Skeletal muscle satellite cell (primary cell): ENCODE data around the gene ECSCR. TPM values are rescaled to one million over a fixed set of nuclear protein-coding genes. Genes with fewer than 3 reads are reported as not detected.

Experiments
- H3K27me3 ChIP-seq: 2 replicates; pipeline ENCODE4 v1.7.0; 2013; ENCODE audit warnings: low read length; ENCODE audit not compliant: control insufficient read depth, insufficient read depth
- H3K36me3 ChIP-seq: 2 replicates; pipeline ENCODE4 v1.7.0; 2013; ENCODE audit warnings: mild to moderate bottlenecking, control low read depth, low read length; ENCODE audit not compliant: insufficient read depth
- H3K4me1 ChIP-seq: 2 replicates; pipeline ENCODE4 v1.7.0; 2013; ENCODE audit warnings: low read length; ENCODE audit not compliant: control insufficient read depth, insufficient read depth
- H3K4me2 ChIP-seq: 2 replicates; pipeline ENCODE4 v1.7.0; 2013; ENCODE audit warnings: mild to moderate bottlenecking, low read length
- H3K4me3 ChIP-seq: 2 replicates; pipeline ENCODE4 v1.7.0; 2013; ENCODE audit warnings: low read length
- H3K9ac ChIP-seq: 2 replicates; pipeline ENCODE4 v1.7.0; 2013; ENCODE audit warnings: mild to moderate bottlenecking, low read depth, low read length, moderate library complexity
- H3K9me3 ChIP-seq: replicated peaks from 2 replicates; pipeline ENCODE4 v1.7.0; 2013; ENCODE audit warnings: mild to moderate bottlenecking, control low read depth, low read length
- small RNA-seq: library from RNA; depleted of rRNA; stranded (forward); fragments of <200 nt; gene quantifications from one replicate; pipeline ENCODE3, GENCODE V24; 2012

Gene ECSCR

GRCh38 chr5:139404484-139404840 is 58.1 kb downstream of the ECSCR start:
- Histone ChIP-seq H3K4me2 (peak overlapping the region; percentile 94), H3K36me3 (no peaks in the 10 kb centered on the region), H3K4me3 (peak overlapping the region; percentile 79), H3K9me3 (no peaks in the 10 kb centered on the region), H3K4me1 (peaks cover 10% of the 10 kb centered on the region), H3K9ac (peak overlapping the region; percentile 83), H3K27me3 (no peaks in the 10 kb centered on the region)

GRCh38 chr5:139403787-139404483 is 58.6 kb downstream of the ECSCR start, which contains the start of gene SPATA24:
SPATA24 (minus strand) TSS chr5:139404089; CDS start chr5:139404060, 29 bp downstream.
- peaks cover 10% of the 10 kb centered on the region for H3K4me1 ChIP-seq
- no peaks in the 10 kb centered on the region for H3K36me3 ChIP-seq
- no peaks in the 10 kb centered on the region for H3K27me3 ChIP-seq
- H3K9ac ChIP-seq, result peak within 1 kb of the TSS; percentile 83
- no peaks in the 10 kb centered on the region for H3K9me3 ChIP-seq
- H3K4me3 ChIP-seq, result peak within 1 kb of the TSS; percentile 79
- peak within 1 kb of the TSS; percentile 94 for H3K4me2 ChIP-seq

DNA sequence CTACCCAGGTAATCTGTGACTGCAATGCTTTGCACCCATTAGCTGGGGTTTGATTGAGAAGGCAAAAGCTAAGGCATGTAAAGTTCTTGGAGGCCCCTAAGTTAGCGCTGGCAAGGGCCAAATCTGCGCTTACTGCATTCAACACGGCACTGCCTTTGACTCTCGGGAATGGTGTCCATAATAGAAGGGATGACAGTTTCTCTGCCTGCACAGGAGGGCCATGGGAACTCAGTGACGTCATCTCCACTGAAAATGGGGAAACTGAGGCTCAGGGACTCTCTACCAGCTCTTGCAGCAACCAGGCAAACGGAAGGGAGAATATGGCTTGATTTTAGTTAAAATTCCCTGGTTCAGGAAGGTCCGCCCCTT is 59.1 kb downstream of the ECSCR start:
- H3K27me3 ChIP-seq, result no peaks in the 10 kb centered on the region
- H3K4me2 ChIP-seq, result peak overlapping the region; percentile 94
- no peaks in the 10 kb centered on the region for H3K36me3 ChIP-seq
- no peaks in the 10 kb centered on the region for H3K9me3 ChIP-seq
- H3K9ac ChIP-seq, result peak overlapping the region; percentile 83
- H3K4me1 ChIP-seq, result peaks cover 10% of the 10 kb centered on the region
- peak overlapping the region; percentile 79 for H3K4me3 ChIP-seq

GRCh38 chr5:139402561-139403158 is 59.9 kb downstream of the ECSCR start:
- Histone ChIP-seq H3K4me2 (peak overlapping the region; percentile 94), H3K9me3 (no peaks in the 10 kb centered on the region), H3K4me1 (peaks cover 10% of the 10 kb centered on the region), H3K9ac (peak overlapping the region; percentile 83), H3K4me3 (no peak overlapping the region), H3K27me3 (no peaks in the 10 kb centered on the region), H3K36me3 (no peaks in the 10 kb centered on the region)

GRCh38 chr5:139401546-139401945 is 61.0 kb downstream of the ECSCR start:
- Histone ChIP-seq H3K4me3 (no peak overlapping the region), H3K4me1 (peaks cover 10% of the 10 kb centered on the region), H3K9ac (no peak overlapping the region), H3K27me3 (no peaks in the 10 kb centered on the region), H3K36me3 (no peaks in the 10 kb centered on the region), H3K4me2 (no peak overlapping the region), H3K9me3 (no peaks in the 10 kb centered on the region)

GRCh38 chr5:139399501-139400121 is 62.9 kb downstream of the ECSCR start:
- H3K4me2 ChIP-seq, result no peak overlapping the region
- H3K4me1 ChIP-seq, result peaks cover 26% of the 10 kb centered on the region
- H3K9me3 ChIP-seq, result no peaks in the 10 kb centered on the region
- H3K9ac ChIP-seq, result no peak overlapping the region
- no peaks in the 10 kb centered on the region for H3K36me3 ChIP-seq
- no peak overlapping the region for H3K4me3 ChIP-seq
- no peaks in the 10 kb centered on the region for H3K27me3 ChIP-seq

Small RNAs within 50 kb of the gene (small RNA-seq; reads per million reads assigned to genes)
- not detected for gene RNU5B-4P
